GM21576 (cell line): ENCODE results near the gene TSKU.
"Not testable (repeated sequence)": the region's sequence is repeated elsewhere in the genome, so short reads cannot be mapped to it uniquely, and the experiment has no call there.

Experiments
- ATAC-seq: cut with Tn5 transposase; IDR thresholded peaks from one replicate; pipeline ENCODE4 v1.9.1; 2021; ENCODE audit warnings: mild to moderate bottlenecking, moderate library complexity; ENCODE audit not compliant: unreplicated experiment

TSKU gene, protein sequence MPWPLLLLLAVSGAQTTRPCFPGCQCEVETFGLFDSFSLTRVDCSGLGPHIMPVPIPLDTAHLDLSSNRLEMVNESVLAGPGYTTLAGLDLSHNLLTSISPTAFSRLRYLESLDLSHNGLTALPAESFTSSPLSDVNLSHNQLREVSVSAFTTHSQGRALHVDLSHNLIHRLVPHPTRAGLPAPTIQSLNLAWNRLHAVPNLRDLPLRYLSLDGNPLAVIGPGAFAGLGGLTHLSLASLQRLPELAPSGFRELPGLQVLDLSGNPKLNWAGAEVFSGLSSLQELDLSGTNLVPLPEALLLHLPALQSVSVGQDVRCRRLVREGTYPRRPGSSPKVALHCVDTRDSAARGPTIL

GRCh38 chr11:76783294-76783895, at the start of gene TSKU:
TSKU (plus strand) TSS chr11:76783356; CDS start chr11:76795617, 12,261 bp downstream.
- ATAC-seq, result no peak

DNA sequence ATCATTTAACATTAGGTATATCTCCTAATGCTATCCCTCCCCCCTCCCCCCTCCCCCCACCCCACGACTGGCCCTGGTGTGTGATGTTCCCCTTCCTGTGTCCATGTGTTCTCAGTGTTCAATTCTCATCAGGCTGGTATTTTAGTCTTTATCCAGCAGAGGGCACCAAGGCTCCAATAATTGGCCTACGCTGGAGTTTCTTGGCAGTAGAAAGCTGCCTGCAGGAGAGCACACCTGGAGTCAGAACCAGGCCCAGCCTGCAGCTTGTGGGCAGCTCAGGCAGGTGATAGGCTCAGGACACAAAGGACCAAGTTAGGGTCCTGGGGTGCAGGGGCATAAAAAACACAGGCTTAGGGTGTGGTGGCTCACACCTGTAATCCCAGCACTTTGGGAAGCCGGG, 49.2 kb upstream of the TSKU start:
- not testable (repeated sequence) for ATAC-seq

GRCh38 chr11:76734456-76735420, 48.4 kb upstream of the TSKU start:
- ATAC-seq, result no peak

DNA sequence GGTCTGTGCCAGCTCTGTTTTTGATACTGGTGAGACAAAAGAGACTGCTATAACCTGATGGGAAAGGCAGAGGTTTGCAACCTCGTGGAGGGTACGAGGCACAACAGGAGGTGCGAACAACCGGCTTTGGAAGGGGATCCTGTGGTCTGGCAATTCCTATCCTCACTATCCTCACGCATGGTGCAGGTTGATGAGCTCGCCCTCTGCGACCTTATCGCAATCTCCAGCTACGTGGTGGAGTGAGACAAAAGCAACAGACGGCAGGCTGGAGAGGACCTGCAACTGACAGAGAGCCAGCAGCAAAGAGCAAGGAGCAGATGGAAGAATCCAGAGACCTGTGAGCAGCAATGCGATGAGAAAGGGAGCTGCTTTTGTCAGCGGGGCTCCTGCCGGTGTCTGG, 47.3 kb upstream of the TSKU start:
- no peak for ATAC-seq

DNA sequence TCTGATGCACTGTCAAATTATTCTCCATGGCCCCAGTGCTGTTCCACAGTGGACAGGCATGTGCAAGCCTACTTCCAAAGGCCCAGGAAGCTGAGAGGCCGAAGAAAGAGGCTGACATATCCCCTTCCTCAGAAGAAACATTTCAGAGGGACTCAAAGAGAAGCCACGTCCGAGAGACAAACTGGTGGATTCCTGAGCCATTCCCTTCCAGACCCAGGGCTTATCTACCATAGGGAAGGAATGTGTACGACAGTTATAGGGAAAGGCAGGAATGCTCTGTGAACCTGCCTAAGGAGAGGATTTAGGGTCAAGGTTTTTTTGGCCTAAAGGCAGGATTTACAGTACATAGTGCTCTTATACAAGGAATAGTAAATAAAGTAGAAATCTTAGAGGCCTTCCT, 46.9 kb upstream of the TSKU start:
- ATAC-seq, result no peak

DNA sequence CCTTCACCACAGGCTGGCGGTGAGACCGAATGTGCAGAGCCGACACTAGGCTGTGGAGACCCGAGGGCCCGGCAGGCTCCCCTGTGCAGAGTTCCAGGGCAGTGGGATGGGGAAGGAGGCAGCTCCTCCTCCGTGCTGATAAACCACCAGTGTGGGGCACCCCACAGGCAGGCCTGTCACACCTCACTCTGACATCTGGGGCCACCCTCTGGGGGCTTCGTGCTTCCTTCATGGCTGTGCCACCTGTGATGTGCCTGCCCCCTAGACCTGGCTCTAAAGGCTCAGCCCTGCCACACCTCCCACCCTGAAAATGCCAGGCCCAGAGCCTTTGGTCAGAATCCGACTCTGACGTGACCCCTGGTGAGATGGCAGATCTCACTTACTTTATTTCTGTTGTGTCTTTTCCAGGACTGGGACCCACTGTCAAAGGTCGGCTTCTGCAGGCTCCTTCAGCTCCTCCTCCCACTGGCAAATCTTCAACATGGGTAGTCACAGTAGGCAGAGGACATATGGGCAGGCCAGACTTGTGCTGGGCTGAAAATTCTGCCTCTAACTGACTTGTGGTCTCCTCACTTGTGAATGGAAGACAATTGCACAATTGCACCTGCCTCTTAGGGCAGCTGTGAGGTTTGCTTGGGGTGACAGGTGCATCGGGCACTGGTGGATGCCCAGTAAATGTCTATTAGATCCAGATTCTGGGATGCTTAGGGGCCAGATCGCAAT, 46.2 kb upstream of the TSKU start:
- no peak for ATAC-seq

DNA sequence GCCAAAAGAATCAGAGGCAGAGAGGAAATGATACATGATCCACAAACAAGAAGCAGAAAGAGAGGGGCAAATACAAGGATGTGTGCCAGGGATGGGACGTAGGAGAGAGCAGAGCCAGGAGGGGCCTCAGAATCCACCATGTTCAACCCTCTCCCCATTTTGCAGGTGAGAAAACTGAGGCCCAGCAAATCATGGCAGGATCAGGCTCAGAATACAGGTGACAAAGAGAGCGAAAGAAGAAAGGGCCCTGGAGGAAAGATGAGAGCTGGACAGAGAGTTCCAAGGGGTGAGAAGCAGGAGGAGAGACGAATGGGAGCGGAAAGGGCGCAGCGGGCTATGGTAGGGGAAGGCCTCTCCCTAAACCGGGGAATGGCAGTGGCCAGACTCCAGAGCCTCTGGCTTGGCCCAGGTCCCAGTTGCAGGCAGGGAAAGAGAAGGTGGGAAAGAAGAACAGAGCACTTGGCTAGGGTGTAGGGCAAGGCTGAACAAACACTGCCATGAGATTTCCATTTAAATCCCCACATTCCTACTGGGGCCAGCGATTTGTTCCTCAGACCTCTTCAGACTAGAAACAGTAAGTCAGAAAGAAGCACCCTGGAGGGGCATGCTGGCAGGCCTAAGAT, 44.4 kb upstream of the TSKU start:
- no peak for ATAC-seq

DNA sequence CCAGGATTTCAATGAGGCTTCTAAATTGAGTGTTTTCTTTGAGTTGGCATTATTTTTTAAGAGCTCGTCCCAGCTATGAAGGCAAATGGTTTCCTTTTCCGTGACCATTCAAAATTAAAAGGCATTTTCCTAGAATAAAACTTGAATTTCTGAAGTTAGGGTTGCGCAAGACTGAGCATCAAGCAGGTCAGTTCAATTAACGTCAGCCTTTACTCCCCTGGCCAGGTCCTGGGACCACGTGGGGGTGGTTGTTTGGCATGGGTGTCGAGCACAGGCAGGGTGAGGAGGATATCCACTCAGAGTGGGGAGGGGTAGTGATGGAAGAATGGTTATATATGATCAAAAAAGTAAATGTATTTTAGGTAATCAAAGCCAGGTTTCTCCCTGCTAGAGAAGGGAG, 43.4 kb upstream of the TSKU start:
- no peak for ATAC-seq

- ATAC-seq, result no peak
These were observed 42.4 kb upstream of the TSKU start for GRCh38 chr11:76740772-76741171.

- no peak for ATAC-seq
These were observed 40.3 kb upstream of the TSKU start for GRCh38 chr11:76742902-76743301.

GRCh38 chr11:76744186-76745043, 38.7 kb upstream of the TSKU start:
- ATAC-seq, result no peak

DNA sequence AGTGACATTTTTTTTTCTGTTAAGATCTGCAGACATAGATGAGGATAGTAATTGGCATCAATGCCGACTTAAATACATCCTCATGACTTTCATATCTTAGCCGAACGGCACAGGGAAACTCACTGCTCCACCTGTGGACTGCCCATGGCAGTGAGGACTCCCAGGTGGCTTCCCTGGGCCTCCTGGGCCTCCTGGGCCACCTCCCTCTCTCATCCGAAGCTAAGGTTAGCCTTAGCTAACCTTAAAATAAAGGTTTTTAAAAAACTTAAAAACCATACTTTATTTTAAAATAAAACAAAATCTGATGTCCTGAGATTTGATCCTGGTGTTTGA, 38.1 kb upstream of the TSKU start:
- ATAC-seq, result no peak

DNA sequence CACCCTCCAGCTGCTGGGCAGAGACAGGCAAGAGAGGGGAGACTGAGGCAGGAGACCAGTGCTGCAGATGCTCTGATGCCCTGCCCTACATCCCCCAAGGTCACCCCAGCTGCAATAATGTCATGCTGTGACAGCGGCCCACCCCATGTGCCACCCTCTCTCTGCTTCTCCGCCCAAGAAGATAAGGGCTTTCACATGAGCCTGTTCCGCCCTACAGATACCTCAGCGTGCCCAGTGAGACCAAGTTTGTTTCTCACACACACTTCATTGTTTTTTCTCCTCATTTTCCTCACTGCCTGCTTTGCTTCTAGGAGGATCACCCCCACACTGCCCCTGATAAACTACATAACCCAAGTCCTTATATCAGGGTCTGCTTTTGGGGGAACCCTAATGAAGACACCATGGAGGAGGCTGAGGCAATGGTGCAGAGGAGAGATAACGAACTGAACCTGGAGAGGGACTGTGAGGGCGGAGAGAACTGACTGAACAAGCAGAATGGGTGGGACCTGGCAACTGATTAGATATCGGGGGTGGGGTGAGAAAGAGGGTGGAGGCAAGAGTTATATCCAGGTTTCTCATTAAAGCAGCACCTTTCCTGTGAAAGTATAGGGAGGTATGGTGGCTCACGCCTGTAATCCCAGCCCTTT, 37.5 kb upstream of the TSKU start:
- ATAC-seq, result no peak

DNA sequence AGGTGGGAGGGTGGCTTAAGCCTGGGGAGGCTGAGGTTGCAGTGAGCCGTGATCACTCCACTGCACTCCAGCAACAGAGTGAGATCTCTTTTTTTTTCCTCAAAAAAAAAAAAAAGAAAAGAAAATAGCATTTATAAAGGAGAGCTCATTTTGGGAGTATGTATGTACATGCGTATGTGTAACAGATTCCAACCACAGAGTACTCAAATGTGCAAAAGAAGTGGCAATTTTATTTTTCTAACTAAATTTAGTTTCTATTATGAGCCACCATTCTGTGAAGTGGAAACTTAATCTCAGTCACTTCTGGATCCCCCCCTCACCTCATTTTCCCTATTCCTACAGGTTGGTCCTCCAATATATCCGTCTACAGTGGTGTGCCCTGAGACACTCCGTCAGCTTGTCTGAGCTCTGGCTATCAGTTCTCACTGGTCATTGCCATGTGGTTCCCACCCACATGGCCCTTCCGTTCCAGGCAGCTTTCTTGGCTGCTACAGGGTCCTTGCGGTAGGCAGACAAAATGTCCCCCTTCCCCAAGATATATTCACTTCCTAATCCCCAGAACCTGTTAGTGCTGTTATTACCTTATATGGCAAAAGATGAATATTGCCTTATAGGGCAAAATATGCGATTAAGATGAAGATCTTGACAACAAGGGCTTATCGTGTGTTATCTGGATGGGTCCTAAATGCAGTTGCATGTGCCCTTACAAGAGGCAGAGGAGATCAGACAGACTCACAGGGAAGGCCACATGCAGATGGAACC, 35.8 kb upstream of the TSKU start:
- no peak for ATAC-seq

DNA sequence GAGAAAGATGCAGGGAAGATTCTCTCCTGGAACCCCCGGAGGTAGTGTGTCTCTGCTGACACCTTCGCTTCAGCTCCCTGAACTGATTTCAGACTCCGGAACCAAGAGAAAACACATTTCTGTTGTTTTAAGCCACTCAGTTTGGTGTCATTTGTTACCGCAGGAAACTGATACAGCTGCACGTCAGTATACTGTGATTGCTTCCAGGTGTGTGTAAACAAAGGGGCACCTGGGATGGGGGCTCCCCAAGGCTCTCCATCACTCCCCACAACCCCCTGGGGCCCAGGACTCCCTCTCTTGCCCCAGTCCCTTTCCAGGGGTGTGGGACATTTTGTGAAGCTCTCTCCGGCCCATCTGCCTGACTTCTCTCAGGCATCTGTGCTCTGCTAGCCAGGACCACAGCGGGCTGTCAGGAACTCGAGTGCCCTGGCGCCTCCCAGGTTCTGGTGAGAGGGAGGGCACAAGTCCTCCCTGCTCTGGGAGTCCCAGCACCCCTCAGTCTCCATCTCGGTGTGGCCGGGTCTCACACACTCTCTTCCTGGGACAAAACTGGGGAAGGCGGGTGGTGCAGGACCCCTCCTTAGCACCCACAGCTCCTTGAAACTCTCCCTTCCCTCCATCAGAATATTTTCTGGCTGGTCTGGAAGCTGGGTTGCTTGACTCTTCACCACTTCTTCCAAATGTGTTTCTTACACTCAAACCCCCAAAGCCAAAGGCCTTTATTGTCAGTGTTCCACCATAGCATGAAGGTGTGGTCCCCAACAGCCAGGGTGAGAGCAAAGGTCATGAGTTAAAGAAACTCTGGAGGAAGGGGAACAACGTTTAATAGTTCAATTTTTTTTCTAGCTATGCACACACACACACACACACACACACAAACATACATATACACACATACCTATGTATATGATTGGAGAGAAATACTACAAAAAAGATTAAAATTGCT, 35.0 kb upstream of the TSKU start:
- no peak for ATAC-seq

- no peak for ATAC-seq
These were observed 34.2 kb upstream of the TSKU start for GRCh38 chr11:76748948-76749347.

DNA sequence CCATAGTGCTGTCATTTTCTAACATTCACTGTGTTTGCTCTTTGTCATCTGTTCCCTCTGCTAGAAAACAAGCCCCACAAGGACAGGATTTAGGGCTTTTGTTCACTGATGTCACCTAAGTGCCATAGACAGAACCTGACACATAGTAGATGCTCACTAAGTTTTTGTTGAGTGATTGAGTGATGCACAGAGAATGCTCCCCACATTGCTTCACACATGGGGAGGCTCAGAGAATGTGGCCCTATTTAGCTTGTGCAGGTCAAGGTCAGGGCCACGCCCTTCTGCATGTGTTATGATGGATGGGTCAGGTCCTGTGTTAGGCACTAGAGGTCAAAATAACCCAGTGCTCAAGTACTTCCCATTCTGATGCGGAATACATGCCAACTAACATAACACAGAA, 33.1 kb upstream of the TSKU start:
- no peak for ATAC-seq
